Measurements from ENCODE around the gene MRPS21.

MRPS21 gene

DNA sequence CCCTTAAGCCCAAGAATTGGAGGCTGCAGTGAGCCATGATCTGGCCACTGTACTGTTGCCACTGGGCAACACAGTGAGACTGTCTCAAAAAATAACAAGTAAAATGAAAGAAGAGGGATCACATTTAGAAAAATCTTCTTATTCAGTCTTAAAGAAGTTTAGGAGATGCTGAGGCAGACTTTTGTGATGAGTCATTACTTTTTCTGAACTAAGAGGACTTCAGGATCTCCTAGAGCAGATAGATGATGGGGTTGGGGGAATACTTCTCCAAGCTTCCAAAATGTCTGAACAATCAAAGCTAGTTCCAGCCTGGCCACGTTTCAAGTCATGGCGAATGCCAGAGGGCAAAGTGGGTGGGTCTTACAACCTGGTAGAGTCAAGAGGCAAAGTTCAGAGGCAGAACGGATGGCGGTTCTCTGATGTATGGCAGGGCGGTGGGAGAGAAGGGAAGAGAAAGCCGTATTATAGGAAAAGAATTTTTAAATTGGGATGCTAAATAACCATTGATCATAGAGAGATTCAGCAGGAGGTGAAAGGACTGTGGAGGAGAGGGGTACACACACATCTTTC is 13.4 kb upstream of the MRPS21 start:
- Histone ChIP-seq H3K4me1 (peaks cover 9% of the 10 kb centered on the region; the same call in 1 of the 2 replicates), H3K27me3 (no peaks in the 10 kb centered on the region), H3K4me3 (ENCODE audit: low read depth, low read length) (no peak overlapping the region), H3K9me3 (peaks cover 3% of the 10 kb centered on the region; the same call in 1 of the 2 replicates), H3K36me3 (no peaks in the 10 kb centered on the region)
- TF ChIP-seq, protein P1, sequence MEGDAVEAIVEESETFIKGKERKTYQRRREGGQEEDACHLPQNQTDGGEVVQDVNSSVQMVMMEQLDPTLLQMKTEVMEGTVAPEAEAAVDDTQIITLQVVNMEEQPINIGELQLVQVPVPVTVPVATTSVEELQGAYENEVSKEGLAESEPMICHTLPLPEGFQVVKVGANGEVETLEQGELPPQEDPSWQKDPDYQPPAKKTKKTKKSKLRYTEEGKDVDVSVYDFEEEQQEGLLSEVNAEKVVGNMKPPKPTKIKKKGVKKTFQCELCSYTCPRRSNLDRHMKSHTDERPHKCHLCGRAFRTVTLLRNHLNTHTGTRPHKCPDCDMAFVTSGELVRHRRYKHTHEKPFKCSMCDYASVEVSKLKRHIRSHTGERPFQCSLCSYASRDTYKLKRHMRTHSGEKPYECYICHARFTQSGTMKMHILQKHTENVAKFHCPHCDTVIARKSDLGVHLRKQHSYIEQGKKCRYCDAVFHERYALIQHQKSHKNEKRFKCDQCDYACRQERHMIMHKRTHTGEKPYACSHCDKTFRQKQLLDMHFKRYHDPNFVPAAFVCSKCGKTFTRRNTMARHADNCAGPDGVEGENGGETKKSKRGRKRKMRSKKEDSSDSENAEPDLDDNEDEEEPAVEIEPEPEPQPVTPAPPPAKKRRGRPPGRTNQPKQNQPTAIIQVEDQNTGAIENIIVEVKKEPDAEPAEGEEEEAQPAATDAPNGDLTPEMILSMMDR (IDR thresholded peaks at IDR 0.05; ENCODE audit: low read depth, low read length) = no peak
- DNase-seq = no peak

DNA sequence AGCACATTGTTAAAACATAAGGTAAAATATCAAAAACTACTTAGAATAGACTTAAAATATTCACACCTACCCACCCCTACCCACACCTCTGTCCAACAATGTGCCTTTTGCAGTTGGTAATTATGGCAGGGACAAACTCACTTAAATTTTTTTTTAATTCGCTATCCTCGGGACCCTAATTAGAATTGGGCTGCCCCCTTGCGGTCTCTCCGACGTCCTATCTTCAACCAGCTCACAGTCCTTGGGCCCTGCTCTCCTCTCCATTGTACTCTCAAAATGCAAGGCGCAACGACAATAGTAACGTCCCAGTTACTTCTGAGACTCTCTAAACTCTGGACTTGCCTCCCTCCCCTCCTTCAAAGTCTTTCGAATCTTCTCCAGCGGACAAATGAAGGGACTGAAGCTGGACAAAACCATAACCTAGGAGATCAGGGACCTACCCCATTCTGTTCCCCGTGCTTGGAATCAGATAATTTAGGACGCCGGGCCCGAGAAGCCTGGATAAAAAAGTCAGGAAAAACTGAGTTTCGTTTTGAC is 12.4 kb upstream of the MRPS21 start:
- DNase-seq = peak; percentile 70
- Histone ChIP-seq H3K36me3 (no peaks in the 10 kb centered on the region), H3K4me1 (peaks cover 9% of the 10 kb centered on the region; the same call in 1 of the 2 replicates), H3K9me3 (peaks cover 3% of the 10 kb centered on the region; the same call in 1 of the 2 replicates), H3K27me3 (no peaks in the 10 kb centered on the region), H3K4me3 (ENCODE audit: low read depth, low read length) (peak overlapping the region; percentile 56)
- TF ChIP-seq, protein P1 (IDR thresholded peaks at IDR 0.05; ENCODE audit: low read depth, low read length) = peak; percentile 82

DNA sequence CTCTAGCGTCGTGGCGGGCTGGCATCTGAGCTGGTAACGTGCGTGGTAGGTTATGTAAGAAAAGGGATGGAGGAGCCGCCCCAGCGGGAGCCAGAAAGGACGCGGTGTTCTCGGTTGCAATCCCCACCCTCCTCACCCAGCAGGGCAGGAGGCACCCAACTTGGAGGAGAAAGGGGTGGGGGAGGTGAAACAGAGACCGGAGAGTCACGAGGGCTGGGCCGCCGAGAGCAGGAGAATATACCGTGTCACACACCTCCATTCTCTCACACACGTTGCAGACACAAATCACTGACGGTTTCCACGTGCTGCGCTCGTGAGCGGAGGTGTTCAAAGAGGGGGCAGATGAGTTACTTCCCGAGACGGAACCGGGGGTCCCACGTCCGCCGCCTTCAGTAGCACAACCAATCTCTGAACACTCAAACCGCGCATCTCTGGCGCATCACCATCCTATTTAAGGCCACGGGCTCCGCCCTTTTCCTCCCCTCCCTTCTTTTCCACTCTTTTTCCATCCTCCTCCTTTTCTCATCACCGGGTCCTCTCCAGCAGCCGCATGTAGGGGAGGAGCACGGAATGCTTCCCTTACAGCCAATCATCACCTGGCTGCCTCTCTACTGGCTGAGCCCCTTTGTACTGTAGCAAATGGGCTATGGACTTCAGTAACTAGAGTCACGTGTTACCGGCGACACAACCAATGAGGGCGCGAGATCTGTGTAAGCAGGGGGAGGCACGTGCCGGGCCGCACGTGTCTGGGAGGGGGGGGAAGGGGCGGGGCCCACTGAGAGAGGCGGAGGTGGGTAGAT is 11.7 kb upstream of the MRPS21 start, which contains the start of gene CIART:
Gene CIART (plus strand): TSS at position 797 of the 800 bp plus-strand sequence. CDS start 714 bp downstream, outside the sequence.
- Histone ChIP-seq H3K27me3 (no peaks in the 10 kb centered on the region), H3K4me3 (ENCODE audit: low read depth, low read length) (peak within 1 kb of the TSS; percentile 56), H3K4me1 (peaks cover 9% of the 10 kb centered on the region; the same call in 1 of the 2 replicates), H3K9me3 (peaks cover 3% of the 10 kb centered on the region; the same call in 1 of the 2 replicates), H3K36me3 (no peaks in the 10 kb centered on the region)
- DNase-seq = peak; percentile 85
- TF ChIP-seq, protein P1 (IDR thresholded peaks at IDR 0.05; ENCODE audit: low read depth, low read length) = no peak

DNA sequence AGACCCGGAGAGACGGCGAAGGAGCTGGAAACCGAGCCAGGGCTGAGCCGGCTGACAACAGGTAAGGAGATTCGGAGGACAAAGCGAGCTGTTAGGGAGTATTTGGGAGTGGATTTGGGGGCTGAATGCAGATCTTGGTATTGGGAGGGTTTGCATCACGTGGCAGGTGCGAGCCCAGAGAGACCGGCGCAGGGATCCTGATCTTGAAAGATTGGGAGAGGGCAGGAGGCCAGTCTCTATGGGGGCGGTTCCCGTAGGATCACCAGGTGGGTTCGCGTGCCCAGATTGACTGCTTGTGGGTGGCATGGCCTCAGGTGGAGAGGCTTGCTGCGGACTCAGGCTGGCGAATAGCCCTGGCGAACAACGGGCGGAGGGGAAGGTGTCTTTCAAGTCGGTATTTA is 11.1 kb upstream of the MRPS21 start:
- no peak for DNase-seq
- Histone ChIP-seq H3K27me3 (no peaks in the 10 kb centered on the region), H3K36me3 (no peaks in the 10 kb centered on the region), H3K4me1 (peaks cover 9% of the 10 kb centered on the region; the same call in 1 of the 2 replicates), H3K9me3 (peaks cover 3% of the 10 kb centered on the region; the same call in 1 of the 2 replicates), H3K4me3 (ENCODE audit: low read depth, low read length) (no peak overlapping the region)
- TF ChIP-seq, protein P1 (IDR thresholded peaks at IDR 0.05; ENCODE audit: low read depth, low read length) = no peak

DNA sequence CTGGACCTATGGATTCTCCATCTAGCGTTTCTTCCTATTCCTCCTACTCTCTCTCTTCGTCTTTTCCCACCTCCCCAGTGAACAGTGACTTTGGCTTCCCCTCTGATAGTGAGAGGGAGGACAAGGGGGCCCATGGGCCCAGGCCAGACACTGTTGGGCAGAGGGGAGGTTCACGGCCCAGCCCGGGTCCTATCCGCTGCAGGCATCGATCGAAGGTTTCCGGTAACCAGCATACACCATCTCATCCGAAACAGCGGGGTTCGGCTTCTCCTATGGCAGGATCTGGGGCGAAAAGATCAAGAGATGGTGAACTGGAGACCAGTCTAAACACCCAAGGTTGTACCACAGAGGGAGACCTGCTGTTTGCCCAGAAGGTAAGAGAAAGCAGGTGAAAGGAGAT is 10.4 kb upstream of the MRPS21 start:
- TF ChIP-seq, protein P1 (IDR thresholded peaks at IDR 0.05; ENCODE audit: low read depth, low read length) = no peak
- H3K27me3 ChIP-seq = no peaks in the 10 kb centered on the region
- no peaks in the 10 kb centered on the region for H3K36me3 ChIP-seq
- no peak for DNase-seq
- peaks cover 3% of the 10 kb centered on the region; the same call in 1 of the 2 replicates for H3K9me3 ChIP-seq
- H3K4me3 ChIP-seq (ENCODE audit: low read depth, low read length) = no peak overlapping the region
- H3K4me1 ChIP-seq = peaks cover 9% of the 10 kb centered on the region; the same call in 1 of the 2 replicates

All from BE2C (cell line).